ENCODE data around the gene CPZ. TPM values are rescaled to one million over a fixed set of nuclear protein-coding genes. Genes with fewer than 3 reads are reported as not detected.

The CPZ gene
- total RNA-seq, 4 donors from 2014 or later = 2.3 to 7.5 (median 3.2) TPM; not detected in 1

DNA sequence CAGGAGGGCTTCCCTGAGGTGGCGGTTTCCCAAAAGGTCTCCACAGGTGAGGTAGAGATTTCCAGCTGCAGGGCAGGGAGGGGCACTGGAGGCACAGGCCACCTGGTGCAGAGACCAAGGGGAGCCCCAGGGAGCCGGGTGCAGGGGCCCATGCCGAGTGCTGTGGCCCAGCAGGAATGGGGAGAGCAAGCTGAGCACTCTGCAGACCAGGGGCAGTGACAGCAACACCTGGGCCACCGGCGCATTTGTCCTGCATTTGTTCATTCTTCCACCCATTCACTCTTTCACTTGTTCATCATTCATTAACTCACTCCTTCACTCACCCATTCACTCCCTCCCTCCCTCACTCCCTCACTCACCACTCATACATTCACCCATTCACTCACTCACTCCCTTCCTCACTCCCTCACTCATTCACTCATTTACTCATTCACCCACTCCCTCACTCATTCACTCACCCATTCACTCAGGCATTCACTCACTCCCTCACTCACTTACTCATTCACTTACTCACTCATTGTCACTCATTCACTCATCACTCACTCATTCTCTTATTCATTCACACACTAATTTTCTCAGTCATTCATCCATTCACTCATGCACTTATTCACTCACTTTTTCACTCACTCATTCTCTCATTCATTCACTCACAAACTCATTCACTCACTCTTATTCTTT, 16.3 kb downstream of the CPZ start:
- H3K4me3 ChIP-seq = no peak overlapping the region
- WGBS, 2 donors (ENCODE audit: low coverage in 1 of 2) = 89 to 97% methylated on average over 3 to 4 of the region's 5 CpGs
- H3K36me3 ChIP-seq = no peaks in the 10 kb centered on the region
- H3K9me3 ChIP-seq = no peaks in the 10 kb centered on the region
- H3K27ac ChIP-seq = no peak overlapping the region
- peaks cover 55% of the 10 kb centered on the region for H3K27me3 ChIP-seq
- TF ChIP-seq, protein P1, sequence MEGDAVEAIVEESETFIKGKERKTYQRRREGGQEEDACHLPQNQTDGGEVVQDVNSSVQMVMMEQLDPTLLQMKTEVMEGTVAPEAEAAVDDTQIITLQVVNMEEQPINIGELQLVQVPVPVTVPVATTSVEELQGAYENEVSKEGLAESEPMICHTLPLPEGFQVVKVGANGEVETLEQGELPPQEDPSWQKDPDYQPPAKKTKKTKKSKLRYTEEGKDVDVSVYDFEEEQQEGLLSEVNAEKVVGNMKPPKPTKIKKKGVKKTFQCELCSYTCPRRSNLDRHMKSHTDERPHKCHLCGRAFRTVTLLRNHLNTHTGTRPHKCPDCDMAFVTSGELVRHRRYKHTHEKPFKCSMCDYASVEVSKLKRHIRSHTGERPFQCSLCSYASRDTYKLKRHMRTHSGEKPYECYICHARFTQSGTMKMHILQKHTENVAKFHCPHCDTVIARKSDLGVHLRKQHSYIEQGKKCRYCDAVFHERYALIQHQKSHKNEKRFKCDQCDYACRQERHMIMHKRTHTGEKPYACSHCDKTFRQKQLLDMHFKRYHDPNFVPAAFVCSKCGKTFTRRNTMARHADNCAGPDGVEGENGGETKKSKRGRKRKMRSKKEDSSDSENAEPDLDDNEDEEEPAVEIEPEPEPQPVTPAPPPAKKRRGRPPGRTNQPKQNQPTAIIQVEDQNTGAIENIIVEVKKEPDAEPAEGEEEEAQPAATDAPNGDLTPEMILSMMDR (IDR thresholded peaks at IDR 0.05) = no peak
- TF ChIP-seq POLR2A (IDR thresholded peaks at IDR 0.05) (no peak), POLR2AphosphoS5 (IDR thresholded peaks at IDR 0.05) (no peak), EP300 (IDR thresholded peaks at IDR 0.05) (no peak)
- H3K4me1 ChIP-seq = peaks cover 0 to 8% (median 0%) of the 10 kb centered on the region in 3 donors
- no peak for ATAC-seq

DNA sequence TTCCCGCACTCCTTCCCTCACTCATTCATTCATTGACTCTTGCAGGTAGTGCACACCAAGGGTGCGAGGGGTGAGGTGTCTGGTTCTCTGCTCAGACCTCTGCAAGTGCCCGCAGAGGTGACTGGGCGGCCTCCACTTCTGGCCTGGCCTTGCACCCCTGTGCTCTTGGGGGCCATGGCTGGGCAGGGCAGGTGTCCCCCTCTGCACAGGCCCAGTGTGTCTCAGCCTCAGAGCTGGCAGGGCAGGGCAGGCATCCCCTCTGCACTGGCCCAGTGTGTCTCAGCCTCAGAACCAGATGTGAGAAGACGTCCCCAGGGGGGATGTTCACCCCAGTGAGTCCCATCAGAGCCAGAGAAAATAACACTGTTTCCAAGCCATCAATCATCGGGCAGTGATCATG, 16.8 kb downstream of the CPZ start:
- TF ChIP-seq POLR2AphosphoS5 (IDR thresholded peaks at IDR 0.05) (no peak), POLR2A (IDR thresholded peaks at IDR 0.05) (no peak), EP300 (IDR thresholded peaks at IDR 0.05) (no peak)
- TF ChIP-seq, protein P1 (IDR thresholded peaks at IDR 0.05) = no peak
- WGBS, 2 donors (ENCODE audit: low coverage in 1 of 2) = 92% methylated on average over 2 of the region's 6 CpGs; no CpG with 5 or more reads in 1 of the 2 donors
- no peak overlapping the region for H3K4me3 ChIP-seq

DNA sequence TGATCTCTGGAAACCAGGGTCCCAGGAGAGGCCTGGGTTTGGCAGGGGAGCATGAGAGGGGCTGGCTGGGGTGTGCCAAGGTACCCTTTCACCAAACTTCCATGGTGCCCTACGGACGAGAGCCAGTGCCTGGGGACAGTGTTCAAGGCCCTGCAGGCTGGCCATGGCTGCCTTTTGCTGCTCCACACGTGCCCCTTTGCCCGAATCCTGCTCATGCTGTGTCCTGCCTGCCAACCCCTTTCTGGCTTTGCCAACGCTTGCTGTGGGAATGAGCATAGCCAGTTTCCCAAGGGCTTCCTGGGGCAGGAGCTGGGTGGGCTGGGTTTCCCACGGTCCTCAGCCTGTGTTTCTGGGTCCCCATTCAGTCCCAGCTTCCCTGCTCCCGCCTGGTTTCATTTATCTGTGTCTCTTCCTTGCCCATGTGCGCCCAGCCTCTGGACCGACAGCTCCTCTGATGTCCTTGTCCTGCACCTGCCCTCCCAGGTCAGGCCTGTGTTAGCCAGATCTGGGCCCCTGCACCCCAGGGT, 17.3 kb downstream of the CPZ start:
- H3K4me1 ChIP-seq = peaks cover 0 to 8% (median 0%) of the 10 kb centered on the region in 3 donors
- no peak overlapping the region for H3K27ac ChIP-seq
- no peaks in the 10 kb centered on the region for H3K9me3 ChIP-seq
- ATAC-seq = no peak
- no peak overlapping the region for H3K4me3 ChIP-seq
- peaks cover 64% of the 10 kb centered on the region for H3K27me3 ChIP-seq
- no peaks in the 10 kb centered on the region for H3K36me3 ChIP-seq
- WGBS, 2 donors (ENCODE audit: low coverage in 1 of 2) = 73% methylated on average over 8 of the region's 9 CpGs; no CpG with 5 or more reads in 1 of the 2 donors
- TF ChIP-seq POLR2AphosphoS5 (IDR thresholded peaks at IDR 0.05) = no peak
- TF ChIP-seq EP300 (IDR thresholded peaks at IDR 0.05) = no peak
- TF ChIP-seq, protein P1 (IDR thresholded peaks at IDR 0.05) = no peak
- no peak for TF ChIP-seq POLR2A (IDR thresholded peaks at IDR 0.05)

More for the DNA sequence above, 16.8 kb downstream of the CPZ start:
- Histone ChIP-seq H3K9me3 (no peaks in the 10 kb centered on the region), H3K27me3 (peaks cover 60% of the 10 kb centered on the region), H3K4me1 (peaks cover 0 to 8% (median 0%) of the 10 kb centered on the region in 3 donors), H3K36me3 (no peaks in the 10 kb centered on the region), H3K27ac (no peak overlapping the region)
- no peak for ATAC-seq

DNA sequence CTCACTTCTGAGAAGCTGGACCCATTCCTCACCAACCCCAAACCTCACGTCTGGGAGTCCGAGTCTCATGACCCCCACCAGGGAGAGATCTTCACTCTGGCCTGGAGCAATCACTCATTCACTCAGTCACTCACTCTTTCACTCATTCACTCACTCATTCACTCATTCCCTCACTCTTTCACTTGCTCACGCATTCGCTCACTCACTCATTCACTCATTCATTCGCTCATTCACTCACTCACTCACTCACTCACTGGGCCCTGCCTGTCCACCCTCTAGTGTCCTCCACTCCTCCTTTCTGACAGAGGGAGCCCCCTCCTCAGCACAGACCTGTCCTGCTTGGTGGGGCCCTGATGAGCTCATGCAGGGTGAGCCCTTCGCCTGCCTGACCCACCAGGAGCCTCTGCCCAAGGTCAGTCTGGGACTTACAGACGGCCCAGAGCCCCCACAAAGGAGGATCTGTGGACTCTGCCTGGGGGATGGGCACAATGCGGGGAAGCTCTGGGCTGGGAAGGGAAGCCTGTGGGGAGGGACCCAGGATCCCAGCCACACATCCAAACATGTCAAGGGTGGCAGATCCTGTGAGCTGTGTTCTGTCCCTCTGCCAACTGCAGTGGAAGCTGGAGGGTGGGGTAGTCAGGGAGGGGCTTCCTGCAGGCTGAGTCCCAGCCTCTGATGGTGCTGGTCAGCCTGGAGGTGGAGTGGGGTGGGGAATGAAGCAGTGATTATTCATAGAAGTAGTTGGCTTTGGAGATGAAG, 18.5 kb downstream of the CPZ start:
- peaks cover 62% of the 10 kb centered on the region for H3K27me3 ChIP-seq
- H3K9me3 ChIP-seq = no peaks in the 10 kb centered on the region
- WGBS, 2 donors (ENCODE audit: low coverage in 1 of 2) = 77 to 91% methylated on average over 5 of the region's 8 CpGs
- ATAC-seq = peak; percentile 32
- H3K36me3 ChIP-seq = no peaks in the 10 kb centered on the region
- H3K27ac ChIP-seq = no peak overlapping the region
- peaks cover 0 to 8% (median 0%) of the 10 kb centered on the region in 3 donors for H3K4me1 ChIP-seq
- no peak overlapping the region for H3K4me3 ChIP-seq
- no peak for TF ChIP-seq EP300 (IDR thresholded peaks at IDR 0.05)
- TF ChIP-seq, protein P1 (IDR thresholded peaks at IDR 0.05) = no peak
- no peak for TF ChIP-seq POLR2AphosphoS5 (IDR thresholded peaks at IDR 0.05)
- TF ChIP-seq POLR2A (IDR thresholded peaks at IDR 0.05) = no peak

Measured in gastroesophageal sphincter (tissue), 4 donors.